ENCODE results near the gene HOXB5. TPM values are rescaled to one million over a fixed set of nuclear protein-coding genes. Genes with fewer than 3 reads are reported as not detected.

Gene HOXB5
- total RNA-seq, 1 experiment from 2014 or later, result 19.8 TPM

DNA sequence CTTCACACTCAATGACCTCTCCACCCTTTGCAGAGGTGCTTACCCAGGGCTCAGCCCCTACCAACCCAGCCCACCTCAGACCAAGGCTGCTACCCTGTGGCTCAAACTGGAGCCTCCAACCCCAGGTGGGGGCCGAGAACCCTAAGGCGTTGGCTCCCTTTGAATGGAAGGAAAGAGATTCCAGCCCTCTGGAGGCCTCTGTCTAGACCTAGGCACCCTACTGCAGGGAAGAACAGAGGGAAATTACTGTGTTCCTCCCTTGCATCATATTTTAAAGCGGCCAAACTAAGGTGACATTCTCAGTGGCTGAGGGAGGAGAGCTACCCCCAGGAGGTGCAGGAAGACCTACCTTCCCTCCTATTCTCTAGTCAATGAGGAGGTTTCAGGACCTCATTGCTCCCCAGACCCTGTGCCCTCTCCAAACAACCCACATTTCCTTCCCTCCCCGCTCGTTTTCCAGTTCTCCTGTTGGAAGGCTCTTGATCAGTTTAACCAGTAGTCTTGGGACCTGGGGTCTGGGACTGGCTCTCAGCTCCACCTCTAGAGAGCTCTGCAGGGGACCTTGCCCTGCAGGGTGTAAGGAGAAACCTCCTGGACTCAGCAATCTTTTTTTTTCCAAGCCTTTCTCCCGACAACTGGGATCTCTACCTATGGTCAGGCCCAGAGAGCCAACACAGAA is 27.0 kb upstream of the HOXB5 start:
- Histone ChIP-seq H3K4me1 (ENCODE audit: control insufficient read depth in 1 of 2, insufficient read depth in 2 of 2, low read length in 2 of 2) (peaks cover 10 to 46% of the 10 kb centered on the region in 2 experiments; a peak in 3 of 4 replicates), H3K9me3 (ENCODE audit: control insufficient read depth in 1 of 2, insufficient read depth in 1 of 2, low read depth in 1 of 2, low read length in 2 of 2) (no peaks in the 10 kb centered on the region), H3K79me2 (ENCODE audit: insufficient read depth, low read length) (peaks cover 67% of the 10 kb centered on the region), H3K27me3 (ENCODE audit: insufficient read depth, low read length) (no peaks in the 10 kb centered on the region), H4K20me1 (ENCODE audit: insufficient read depth) (no peaks in the 10 kb centered on the region), H3K36me3 (ENCODE audit: control insufficient read depth in 1 of 2, insufficient read depth in 2 of 2, low read length in 2 of 2) (no peaks in the 10 kb centered on the region; a peak in 1 of 4 replicates), H3K27ac (ENCODE audit: low read depth, low read length) (no peak overlapping the region), H2AFZ (ENCODE audit: low read depth, low read length, poor library complexity, severe bottlenecking) (no peak overlapping the region), H3K4me2 (ENCODE audit: low read length) (no peak overlapping the region), H3K4me3 (replicated peaks in 1 of 2; ENCODE audit: low read depth in 1 of 2, low read length in 2 of 2) (no peak overlapping the region), H3K9ac (ENCODE audit: low read length) (no peak overlapping the region), H3K9me2 (ENCODE audit: insufficient read depth) (no peaks in the 10 kb centered on the region)
- no TSS peak for BruUV-seq (replicated peaks)
- CTCF ChIA-PET, result interaction anchor here (0.9 to 1.4 kb wide), 2 partner anchors 259 to 358 kb away, joined by 3 to 4 read pairs; no protein-coding TSS in a partner anchor
- RAD21 ChIA-PET (ENCODE audit: low non-redundant PET in 1 of 2, low total read pairs in 2 of 2, uncharacterized antibody in 2 of 2, unreplicated experiment in 2 of 2), result no interaction called here
- POLR2A ChIA-PET, result no interaction called here
- ATAC-seq (no peak), DNase-seq (ENCODE audit: low read depth, low spot score) (no peak)
- intact Hi-C loops (cut with micrococcal nuclease), result no loop called here
- peak; percentile 22; the same call in 1 of the 2 replicates for TF ChIP-seq POLR2AphosphoS5 (IDR thresholded peaks at IDR 0.05; ENCODE audit: low read depth, low read length)
- no peak for TF ChIP-seq TCF7L2 (IDR thresholded peaks at IDR 0.05; ENCODE audit: borderline replicate concordance, extremely low read depth, insufficient read depth, insufficient read length)

DNA sequence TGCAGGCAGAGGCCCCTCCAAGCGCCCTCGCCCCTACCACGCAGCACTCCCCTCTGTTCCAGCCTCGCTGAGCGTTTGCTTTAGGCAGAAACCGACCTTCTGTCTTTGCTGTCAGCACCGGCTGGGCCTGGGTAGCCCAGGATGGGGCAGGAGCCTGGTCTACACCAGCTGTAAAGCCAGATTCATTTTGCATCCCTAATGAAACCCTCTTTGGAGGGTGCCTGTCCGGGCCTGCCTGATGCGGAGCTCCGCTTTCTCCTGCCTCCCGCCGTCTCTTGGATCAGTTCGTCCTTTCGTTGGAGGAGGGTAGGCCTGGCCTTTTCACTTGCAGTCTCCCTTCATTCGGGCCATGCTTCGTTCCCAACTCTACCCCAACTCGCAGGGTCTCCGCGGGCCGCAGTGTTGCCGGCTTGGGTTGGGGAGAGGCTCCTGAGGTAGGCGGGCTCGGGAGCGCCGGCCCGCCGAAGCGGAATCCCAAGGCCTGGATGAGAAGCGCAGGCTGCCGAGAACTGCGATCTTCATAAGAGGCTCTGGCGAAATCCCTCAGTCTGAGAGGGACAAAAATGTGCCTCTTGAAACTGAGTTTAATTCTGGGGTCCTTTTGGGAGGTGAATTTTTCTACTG is 26.4 kb upstream of the HOXB5 start:
- Histone ChIP-seq H3K27ac (ENCODE audit: low read depth, low read length) (no peak overlapping the region), H3K4me3 (replicated peaks in 1 of 2; ENCODE audit: low read depth in 1 of 2, low read length in 2 of 2) (no peak overlapping the region), H3K4me2 (ENCODE audit: low read length) (no peak overlapping the region), H3K36me3 (ENCODE audit: control insufficient read depth in 1 of 2, insufficient read depth in 2 of 2, low read length in 2 of 2) (no peaks in the 10 kb centered on the region; a peak in 1 of 4 replicates), H3K9me3 (ENCODE audit: control insufficient read depth in 1 of 2, insufficient read depth in 1 of 2, low read depth in 1 of 2, low read length in 2 of 2) (no peaks in the 10 kb centered on the region), H3K9ac (ENCODE audit: low read length) (no peak overlapping the region), H3K4me1 (ENCODE audit: control insufficient read depth in 1 of 2, insufficient read depth in 2 of 2, low read length in 2 of 2) (peaks cover 10 to 44% of the 10 kb centered on the region in 2 experiments; a peak in 3 of 4 replicates), H4K20me1 (ENCODE audit: insufficient read depth) (no peaks in the 10 kb centered on the region), H3K27me3 (ENCODE audit: insufficient read depth, low read length) (no peaks in the 10 kb centered on the region), H2AFZ (ENCODE audit: low read depth, low read length, poor library complexity, severe bottlenecking) (no peak overlapping the region), H3K9me2 (ENCODE audit: insufficient read depth) (no peaks in the 10 kb centered on the region), H3K79me2 (ENCODE audit: insufficient read depth, low read length) (peaks cover 66% of the 10 kb centered on the region)
- DNase-seq (ENCODE audit: low read depth, low spot score) (no peak), ATAC-seq (no peak)
- no TSS peak for BruUV-seq (replicated peaks)
- TF ChIP-seq POLR2AphosphoS5 (IDR thresholded peaks at IDR 0.05; ENCODE audit: low read depth, low read length) (no peak), EZH2phosphoT487 (IDR thresholded peaks at IDR 0.05; ENCODE audit: borderline replicate concordance) (no peak), SRF (IDR thresholded peaks at IDR 0.05; ENCODE audit: low read depth) (no peak), SP1 (IDR thresholded peaks at IDR 0.05; ENCODE audit: low read depth) (no peak), RAD21 (IDR thresholded peaks at IDR 0.05; ENCODE audit: low read depth) (no peak), CBX3 (IDR thresholded peaks at IDR 0.05; ENCODE audit: low read depth) (no peak), SIN3A (IDR thresholded peaks at IDR 0.05; ENCODE audit: low read depth) (no peak), EZH2 (IDR thresholded peaks at IDR 0.05) (no peak), POLR2A (IDR thresholded peaks at IDR 0.05; ENCODE audit: borderline replicate concordance, extremely low read depth, insufficient read depth, insufficient read length) (no peak), JUND (IDR thresholded peaks at IDR 0.05) (no peak)
- TF ChIP-seq, protein P1, sequence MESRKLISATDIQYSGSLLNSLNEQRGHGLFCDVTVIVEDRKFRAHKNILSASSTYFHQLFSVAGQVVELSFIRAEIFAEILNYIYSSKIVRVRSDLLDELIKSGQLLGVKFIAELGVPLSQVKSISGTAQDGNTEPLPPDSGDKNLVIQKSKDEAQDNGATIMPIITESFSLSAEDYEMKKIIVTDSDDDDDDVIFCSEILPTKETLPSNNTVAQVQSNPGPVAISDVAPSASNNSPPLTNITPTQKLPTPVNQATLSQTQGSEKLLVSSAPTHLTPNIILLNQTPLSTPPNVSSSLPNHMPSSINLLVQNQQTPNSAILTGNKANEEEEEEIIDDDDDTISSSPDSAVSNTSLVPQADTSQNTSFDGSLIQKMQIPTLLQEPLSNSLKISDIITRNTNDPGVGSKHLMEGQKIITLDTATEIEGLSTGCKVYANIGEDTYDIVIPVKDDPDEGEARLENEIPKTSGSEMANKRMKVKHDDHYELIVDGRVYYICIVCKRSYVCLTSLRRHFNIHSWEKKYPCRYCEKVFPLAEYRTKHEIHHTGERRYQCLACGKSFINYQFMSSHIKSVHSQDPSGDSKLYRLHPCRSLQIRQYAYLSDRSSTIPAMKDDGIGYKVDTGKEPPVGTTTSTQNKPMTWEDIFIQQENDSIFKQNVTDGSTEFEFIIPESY (IDR thresholded peaks at IDR 0.05; ENCODE audit: extremely low read depth, insufficient replicate concordance, low read length), result no peak
- TF ChIP-seq, protein P2, sequence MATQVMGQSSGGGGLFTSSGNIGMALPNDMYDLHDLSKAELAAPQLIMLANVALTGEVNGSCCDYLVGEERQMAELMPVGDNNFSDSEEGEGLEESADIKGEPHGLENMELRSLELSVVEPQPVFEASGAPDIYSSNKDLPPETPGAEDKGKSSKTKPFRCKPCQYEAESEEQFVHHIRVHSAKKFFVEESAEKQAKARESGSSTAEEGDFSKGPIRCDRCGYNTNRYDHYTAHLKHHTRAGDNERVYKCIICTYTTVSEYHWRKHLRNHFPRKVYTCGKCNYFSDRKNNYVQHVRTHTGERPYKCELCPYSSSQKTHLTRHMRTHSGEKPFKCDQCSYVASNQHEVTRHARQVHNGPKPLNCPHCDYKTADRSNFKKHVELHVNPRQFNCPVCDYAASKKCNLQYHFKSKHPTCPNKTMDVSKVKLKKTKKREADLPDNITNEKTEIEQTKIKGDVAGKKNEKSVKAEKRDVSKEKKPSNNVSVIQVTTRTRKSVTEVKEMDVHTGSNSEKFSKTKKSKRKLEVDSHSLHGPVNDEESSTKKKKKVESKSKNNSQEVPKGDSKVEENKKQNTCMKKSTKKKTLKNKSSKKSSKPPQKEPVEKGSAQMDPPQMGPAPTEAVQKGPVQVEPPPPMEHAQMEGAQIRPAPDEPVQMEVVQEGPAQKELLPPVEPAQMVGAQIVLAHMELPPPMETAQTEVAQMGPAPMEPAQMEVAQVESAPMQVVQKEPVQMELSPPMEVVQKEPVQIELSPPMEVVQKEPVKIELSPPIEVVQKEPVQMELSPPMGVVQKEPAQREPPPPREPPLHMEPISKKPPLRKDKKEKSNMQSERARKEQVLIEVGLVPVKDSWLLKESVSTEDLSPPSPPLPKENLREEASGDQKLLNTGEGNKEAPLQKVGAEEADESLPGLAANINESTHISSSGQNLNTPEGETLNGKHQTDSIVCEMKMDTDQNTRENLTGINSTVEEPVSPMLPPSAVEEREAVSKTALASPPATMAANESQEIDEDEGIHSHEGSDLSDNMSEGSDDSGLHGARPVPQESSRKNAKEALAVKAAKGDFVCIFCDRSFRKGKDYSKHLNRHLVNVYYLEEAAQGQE (IDR thresholded peaks at IDR 0.05; ENCODE audit: low read depth), result no peak
- ChIA-PET POLR2A (interaction anchor here (1.6 kb wide), 1 partner anchor 357 kb away, joined by 6 read pairs; no protein-coding TSS in a partner anchor), RAD21 (ENCODE audit: low non-redundant PET in 1 of 2, low total read pairs in 2 of 2, uncharacterized antibody in 2 of 2, unreplicated experiment in 2 of 2) (interaction anchor here in 1 of 2 experiments (1.9 kb wide), 1 partner anchor 284 kb away, joined by 5 read pairs; no protein-coding TSS in a partner anchor), CTCF (interaction anchor here (1.6 to 2.9 kb wide), 2 partner anchors 10 to 284 kb away, joined by 5 to 18 read pairs; no protein-coding TSS in a partner anchor)
- intact Hi-C loops (cut with micrococcal nuclease), result loop anchor here (2.0 to 10.0 kb wide), 4 partner anchors 135 to 595 kb away; no protein-coding TSS in a partner anchor

All from HCT116 (cell line).